ENCODE results near the gene ISYNA1. TPM values are rescaled to one million over a fixed set of nuclear protein-coding genes. Genes with fewer than 3 reads are reported as not detected.

The ISYNA1 gene
- total RNA-seq, 1 experiment from 2014 or later = 129 TPM

GRCh38 chr19:18456279-18456678 lies 18.3 kb upstream of the ISYNA1 start:
- Histone ChIP-seq H3K27me3 (ENCODE audit: insufficient read depth, low read depth) (no peaks in the 10 kb centered on the region), H3K4me2 (no peak overlapping the region), H3F3A (ENCODE audit: insufficient read depth, low read depth) (peaks cover 41% of the 10 kb centered on the region), H3K9me2 (ENCODE audit: insufficient read depth) (no peaks in the 10 kb centered on the region), H2AFZ (no peak overlapping the region), H3K36me3 (ENCODE audit: low read depth) (peaks cover 20% of the 10 kb centered on the region; the same call in 1 of the 2 replicates), H4K20me1 (ENCODE audit: insufficient read depth) (peaks cover 42% of the 10 kb centered on the region), H3K9me3 (ENCODE audit: insufficient read depth, low read depth) (no peaks in the 10 kb centered on the region), H3K4me3 (no peak overlapping the region), H3K4me1 (replicated peaks; ENCODE audit: insufficient read depth) (peaks cover 23% of the 10 kb centered on the region), H3K79me2 (ENCODE audit: low read depth) (no peaks in the 10 kb centered on the region), H3K27ac (no peak overlapping the region)
- POLR2A ChIA-PET (ENCODE audit: unreplicated experiment) = no interaction called here
- CTCF ChIA-PET = no interaction called here
- intact Hi-C loops (cut with micrococcal nuclease; ENCODE audit: unreplicated experiment) = loop anchor here (10.0 kb wide), 1 partner anchor 529 kb away; no protein-coding TSS in a partner anchor
- no peak for TF ChIP-seq EZH2 (IDR thresholded peaks at IDR 0.05; ENCODE audit: low read depth)
- TF ChIP-seq, protein P1, sequence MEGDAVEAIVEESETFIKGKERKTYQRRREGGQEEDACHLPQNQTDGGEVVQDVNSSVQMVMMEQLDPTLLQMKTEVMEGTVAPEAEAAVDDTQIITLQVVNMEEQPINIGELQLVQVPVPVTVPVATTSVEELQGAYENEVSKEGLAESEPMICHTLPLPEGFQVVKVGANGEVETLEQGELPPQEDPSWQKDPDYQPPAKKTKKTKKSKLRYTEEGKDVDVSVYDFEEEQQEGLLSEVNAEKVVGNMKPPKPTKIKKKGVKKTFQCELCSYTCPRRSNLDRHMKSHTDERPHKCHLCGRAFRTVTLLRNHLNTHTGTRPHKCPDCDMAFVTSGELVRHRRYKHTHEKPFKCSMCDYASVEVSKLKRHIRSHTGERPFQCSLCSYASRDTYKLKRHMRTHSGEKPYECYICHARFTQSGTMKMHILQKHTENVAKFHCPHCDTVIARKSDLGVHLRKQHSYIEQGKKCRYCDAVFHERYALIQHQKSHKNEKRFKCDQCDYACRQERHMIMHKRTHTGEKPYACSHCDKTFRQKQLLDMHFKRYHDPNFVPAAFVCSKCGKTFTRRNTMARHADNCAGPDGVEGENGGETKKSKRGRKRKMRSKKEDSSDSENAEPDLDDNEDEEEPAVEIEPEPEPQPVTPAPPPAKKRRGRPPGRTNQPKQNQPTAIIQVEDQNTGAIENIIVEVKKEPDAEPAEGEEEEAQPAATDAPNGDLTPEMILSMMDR (conservative IDR thresholded peaks at IDR 0.05) = no peak
- no peak for DNase-seq
- no TSS peak for BruUV-seq (replicated peaks)

- H3K9me3 ChIP-seq (ENCODE audit: insufficient read depth, low read depth) = no peaks in the 10 kb centered on the region
- peak in 1 of 2 experiments; percentile 54 for DNase-seq
- POLR2A ChIA-PET (ENCODE audit: unreplicated experiment) = interaction anchor here (0.6 kb wide), 1 partner anchor 219 kb away, joined by 12 read pairs; no protein-coding TSS in a partner anchor
Observed at GRCh38 chr19:18453269-18454024, 15.5 kb upstream of the ISYNA1 start.

DNA sequence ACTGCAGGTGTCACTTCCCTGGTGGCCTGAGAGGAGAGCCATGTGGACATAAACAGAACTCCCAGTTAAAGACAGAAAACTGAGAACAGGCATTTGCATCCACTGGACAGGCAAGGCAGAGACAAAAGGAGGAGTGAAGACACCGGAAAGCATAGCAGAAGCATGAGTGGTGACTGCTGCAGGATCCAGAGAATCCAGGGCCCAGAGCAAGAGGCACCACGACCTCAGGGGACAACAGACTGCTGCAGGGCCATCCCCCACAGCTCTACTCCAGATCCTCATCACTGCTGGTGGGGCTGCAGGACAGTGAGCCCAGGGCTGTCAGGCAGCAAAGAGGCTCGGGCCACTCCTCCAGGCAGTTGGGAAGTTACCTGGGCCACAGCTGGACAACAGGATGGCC lies 14.5 kb upstream of the ISYNA1 start:
- no peaks in the 10 kb centered on the region for H3K79me2 ChIP-seq (ENCODE audit: low read depth)
- H3K27ac ChIP-seq = no peak overlapping the region
- peaks cover 30% of the 10 kb centered on the region for H3F3A ChIP-seq (ENCODE audit: insufficient read depth, low read depth)
- H3K36me3 ChIP-seq (ENCODE audit: low read depth) = peaks cover 7% of the 10 kb centered on the region; the same call in 1 of the 2 replicates
- POLR2A ChIA-PET (ENCODE audit: unreplicated experiment) = no interaction called here
- no TSS peak for BruUV-seq (replicated peaks)
- H3K4me3 ChIP-seq = no peak overlapping the region
- no peaks in the 10 kb centered on the region for H3K27me3 ChIP-seq (ENCODE audit: insufficient read depth, low read depth)
- CTCF ChIA-PET = no interaction called here
- H3K4me1 ChIP-seq (replicated peaks; ENCODE audit: insufficient read depth) = peaks cover 5% of the 10 kb centered on the region
- H4K20me1 ChIP-seq (ENCODE audit: insufficient read depth) = peaks cover 29% of the 10 kb centered on the region; the same call in 1 of the 2 replicates
- no peak overlapping the region for H3K4me2 ChIP-seq
- H3K9me2 ChIP-seq (ENCODE audit: insufficient read depth) = no peaks in the 10 kb centered on the region
- intact Hi-C loops (cut with micrococcal nuclease; ENCODE audit: unreplicated experiment) = loop anchor here (10.0 kb wide), 1 partner anchor 532 kb away; no protein-coding TSS in a partner anchor
- no peak for TF ChIP-seq EZH2 (IDR thresholded peaks at IDR 0.05; ENCODE audit: low read depth)
- TF ChIP-seq, protein P1 (conservative IDR thresholded peaks at IDR 0.05) = no peak
- no peak for DNase-seq
- H2AFZ ChIP-seq = no peak overlapping the region
- H3K9me3 ChIP-seq (ENCODE audit: insufficient read depth, low read depth) = no peaks in the 10 kb centered on the region

More at GRCh38 chr19:18453269-18454024, 15.5 kb upstream of the ISYNA1 start:
- Histone ChIP-seq H3K79me2 (ENCODE audit: low read depth) (no peaks in the 10 kb centered on the region), H3K27me3 (ENCODE audit: insufficient read depth, low read depth) (no peaks in the 10 kb centered on the region), H3K4me2 (no peak overlapping the region), H3K4me3 (no peak overlapping the region), H3K9me2 (ENCODE audit: insufficient read depth) (no peaks in the 10 kb centered on the region), H2AFZ (no peak overlapping the region), H3K27ac (no peak overlapping the region), H4K20me1 (ENCODE audit: insufficient read depth) (peaks cover 37% of the 10 kb centered on the region), H3K36me3 (ENCODE audit: low read depth) (peaks cover 7% of the 10 kb centered on the region; the same call in 1 of the 2 replicates), H3K4me1 (replicated peaks; ENCODE audit: insufficient read depth) (no peaks in the 10 kb centered on the region), H3F3A (ENCODE audit: insufficient read depth, low read depth) (peaks cover 20% of the 10 kb centered on the region)
- intact Hi-C loops (cut with micrococcal nuclease; ENCODE audit: unreplicated experiment) = loop anchor here (10.0 kb wide), 1 partner anchor 531 kb away; no protein-coding TSS in a partner anchor
- TF ChIP-seq, protein P1 (conservative IDR thresholded peaks at IDR 0.05) = no peak
- no peak for TF ChIP-seq EZH2 (IDR thresholded peaks at IDR 0.05; ENCODE audit: low read depth)
- CTCF ChIA-PET = interaction anchor here (0.6 kb wide), 1 partner anchor 393 kb away, joined by 3 read pairs; no protein-coding TSS in a partner anchor
- no TSS peak for BruUV-seq (replicated peaks)
